Fibroblast of pulmonary artery (primary cell): Measurements from ENCODE around the gene ZGRF1.
"Not testable (repeated sequence)": the region's sequence is repeated elsewhere in the genome, so short reads cannot be mapped to it uniquely, and the experiment has no call there.

Experiments
- DNase-seq: peaks from one replicate; pipeline ENCODE4 v3.0.0-alpha.2; 2010; ENCODE audit warnings: low read depth
- H3K4me3 ChIP-seq: replicated peaks from 2 replicates; pipeline ENCODE4 v1.5.1; 2011; ENCODE audit warnings: low read depth, mild to moderate bottlenecking, control low read depth, low read length, moderate library complexity
- CTCF ChIP-seq: IDR thresholded peaks from 2 replicates; pipeline ENCODE4 v1.5.1; 2011; ENCODE audit warnings: mild to moderate bottlenecking, control low read depth, low read length, inconsistent platforms; ENCODE audit errors: missing control alignments

ZGRF1 gene

DNA sequence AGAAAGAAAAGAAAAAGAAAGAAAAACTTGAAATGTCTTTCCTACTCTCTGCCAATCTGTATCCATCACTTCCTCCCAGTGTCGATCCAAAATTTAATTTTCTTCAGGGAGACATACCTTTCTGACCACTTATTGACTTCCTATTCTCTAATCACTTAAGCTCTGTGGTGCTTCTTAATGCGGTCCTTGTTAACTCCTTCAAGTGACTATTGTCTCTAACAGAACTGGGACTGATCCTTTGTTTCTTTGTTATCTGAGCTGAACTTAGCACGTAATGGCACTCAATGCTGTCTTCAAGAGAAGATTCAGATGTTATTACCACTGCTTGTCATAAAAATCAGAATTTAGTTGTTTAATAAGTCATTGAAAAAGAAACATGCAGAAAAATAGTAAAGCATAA is 31.4 kb upstream of the ZGRF1 start:
- no peak for TF ChIP-seq CTCF
- no peak for DNase-seq

GRCh38 chr4:112664611-112665010 is 27.9 kb upstream of the ZGRF1 start:
- no peak for TF ChIP-seq CTCF
- no peak for DNase-seq
- H3K4me3 ChIP-seq = no peak overlapping the region

More for the DNA sequence above, 31.4 kb upstream of the ZGRF1 start:
- H3K4me3 ChIP-seq = no peak overlapping the region

DNA sequence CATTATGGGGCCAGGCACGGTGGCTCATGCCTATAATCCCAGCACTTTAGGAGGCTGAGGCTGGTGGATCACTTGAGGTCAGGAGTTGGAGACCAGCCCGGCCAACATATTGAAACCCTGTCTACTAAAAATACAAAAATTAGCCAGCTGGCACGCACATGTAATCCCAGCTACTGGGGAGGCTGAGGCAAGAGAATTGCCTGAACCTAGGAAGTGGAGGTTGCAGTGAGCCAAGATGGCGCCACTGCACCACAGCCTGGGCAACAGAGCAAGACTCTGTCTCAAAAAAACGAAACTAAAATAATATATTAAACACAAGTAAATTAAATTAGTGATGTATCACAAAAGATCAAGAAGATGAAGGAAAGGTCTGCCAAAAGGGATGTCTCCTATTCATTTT is 19.4 kb upstream of the ZGRF1 start:
- not testable (repeated sequence) for DNase-seq, H3K4me3 ChIP-seq

GRCh38 chr4:112655270-112655669 is 18.6 kb upstream of the ZGRF1 start:
- no peak for DNase-seq
- TF ChIP-seq CTCF = no peak
- H3K4me3 ChIP-seq = no peak overlapping the region

DNA sequence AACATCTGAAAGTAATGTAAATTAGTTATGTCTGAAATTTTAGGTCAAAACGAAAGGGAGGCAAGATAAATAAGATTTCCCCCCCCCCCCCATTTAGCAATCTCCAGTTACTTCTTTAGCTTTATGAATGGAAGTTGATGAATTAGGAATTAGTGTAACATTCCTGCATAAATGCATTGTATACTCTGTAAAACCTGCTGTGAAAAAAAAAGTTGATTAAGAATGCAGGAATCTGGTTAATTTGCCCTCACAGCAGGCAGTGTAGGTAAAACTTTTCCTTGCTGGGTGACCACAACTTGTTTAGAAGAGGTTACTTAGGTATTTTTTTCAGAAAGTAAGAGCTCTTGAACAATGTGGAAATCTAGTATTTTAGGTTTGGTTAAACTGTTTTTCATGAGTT is 15.5 kb upstream of the ZGRF1 start:
- TF ChIP-seq CTCF = no peak
- no peak for DNase-seq

GRCh38 chr4:112651641-112652040 is 14.9 kb upstream of the ZGRF1 start:
- H3K4me3 ChIP-seq = no peak overlapping the region
- no peak for TF ChIP-seq CTCF
- DNase-seq = no peak

More for the DNA sequence above, 15.5 kb upstream of the ZGRF1 start:
- H3K4me3 ChIP-seq = no peak overlapping the region

DNA sequence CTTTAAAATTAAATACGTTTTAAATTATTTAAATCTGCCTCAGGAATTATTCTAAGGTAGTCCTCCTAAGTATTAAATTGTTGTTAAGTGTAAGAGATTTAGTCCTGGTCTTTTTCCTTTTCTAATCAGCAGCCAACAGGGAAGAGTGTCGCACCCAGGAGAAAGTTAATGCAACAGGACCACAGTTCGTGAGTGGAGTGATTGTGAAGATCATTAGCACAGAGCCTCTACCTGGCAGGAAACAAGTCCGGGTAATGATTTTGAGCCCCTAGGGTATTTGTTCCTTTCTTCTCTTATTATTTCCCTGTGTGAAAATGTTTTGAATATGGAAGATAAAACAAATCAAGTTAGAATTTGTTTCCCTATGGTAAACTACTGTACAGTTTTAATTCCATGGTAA is 13.6 kb upstream of the ZGRF1 start:
- no peak for TF ChIP-seq CTCF
- DNase-seq = no peak
- no peak overlapping the region for H3K4me3 ChIP-seq

DNA sequence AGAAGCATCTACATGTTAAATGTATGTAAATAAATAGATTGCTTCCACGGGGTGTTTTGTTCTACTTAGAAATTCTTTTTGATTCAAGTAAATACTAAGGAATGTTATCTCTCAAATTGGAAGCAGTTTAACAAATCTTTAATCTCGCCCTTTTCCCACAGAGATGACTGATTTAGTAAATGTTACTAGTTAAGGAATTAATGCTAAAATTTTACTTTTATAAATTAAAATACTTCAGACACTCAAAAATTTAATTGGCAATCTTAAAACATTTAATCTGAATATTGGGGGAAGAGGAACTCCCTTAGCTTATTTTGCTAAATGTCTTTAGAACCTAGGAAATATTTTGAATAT is 12.3 kb upstream of the ZGRF1 start:
- H3K4me3 ChIP-seq = no peak overlapping the region
- DNase-seq = no peak
- no peak for TF ChIP-seq CTCF
